HG02852 (cell line): Measurements from ENCODE around the gene KCNQ5.
A peak's percentile ranks its signal among the peaks of the same experiment; 100 is the strongest.

Source experiments
- ATAC-seq: cut with Tn5 transposase; IDR thresholded peaks from one replicate; pipeline ENCODE4 v1.9.1; 2021; ENCODE audit warnings: mild to moderate bottlenecking, moderate library complexity; ENCODE audit not compliant: unreplicated experiment

Gene KCNQ5

DNA sequence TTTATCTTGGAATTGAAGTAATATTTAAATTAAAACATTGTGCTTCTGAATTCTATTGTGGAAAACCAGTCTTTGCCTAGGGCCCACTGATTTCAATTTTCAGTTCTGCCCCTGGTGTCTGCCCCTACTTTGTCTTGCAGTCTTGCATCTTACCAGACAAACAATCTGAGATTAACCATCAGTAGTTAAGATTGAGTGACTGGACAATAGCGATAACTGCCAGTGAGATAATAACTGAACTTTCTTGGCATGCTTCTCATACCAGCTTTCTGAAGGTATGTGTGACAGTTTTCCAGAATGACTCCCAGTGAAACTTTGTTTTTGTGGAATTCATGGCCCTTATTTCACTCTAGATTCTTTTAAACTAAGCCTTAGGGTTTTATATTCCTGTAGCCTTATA, 53.5 kb downstream of the KCNQ5 start:
- ATAC-seq = no peak

DNA sequence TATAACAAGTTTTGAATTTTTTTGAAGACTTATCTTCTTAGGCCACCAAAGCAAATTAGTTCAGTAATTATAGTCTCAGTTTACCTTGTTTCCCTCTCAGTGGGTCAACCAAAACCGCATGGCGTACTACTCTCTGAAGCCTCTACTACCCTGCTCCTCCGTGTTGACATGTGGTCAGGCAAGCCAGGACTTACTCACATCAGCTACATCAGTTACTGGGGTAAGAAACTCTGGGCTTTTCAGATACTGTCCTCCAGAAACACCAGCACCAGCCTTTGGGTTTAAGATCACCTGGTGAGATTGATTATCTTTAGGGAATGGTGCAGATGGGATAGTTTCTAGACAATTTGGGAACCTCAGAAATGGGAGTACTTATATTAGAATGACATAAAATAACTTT, 55.1 kb downstream of the KCNQ5 start:
- ATAC-seq = no peak

DNA sequence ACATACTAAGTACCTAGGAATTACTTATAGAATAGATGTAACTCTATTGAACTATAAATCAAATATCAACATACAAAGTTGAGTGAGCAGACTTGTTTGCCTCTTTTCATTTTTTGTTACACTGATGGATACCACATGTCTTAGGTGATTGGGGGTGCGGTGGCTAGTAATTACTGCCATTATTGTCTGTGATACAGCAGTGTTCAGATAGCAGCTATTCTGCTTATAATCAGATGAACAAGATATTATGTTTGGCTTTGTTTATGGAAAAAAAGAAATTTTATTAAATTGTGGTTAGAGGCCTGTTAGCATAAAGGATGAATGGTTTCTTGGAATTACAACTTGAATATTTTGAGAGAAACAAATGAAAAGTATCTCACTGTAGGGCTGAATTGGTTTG, 55.9 kb downstream of the KCNQ5 start:
- no peak for ATAC-seq

DNA sequence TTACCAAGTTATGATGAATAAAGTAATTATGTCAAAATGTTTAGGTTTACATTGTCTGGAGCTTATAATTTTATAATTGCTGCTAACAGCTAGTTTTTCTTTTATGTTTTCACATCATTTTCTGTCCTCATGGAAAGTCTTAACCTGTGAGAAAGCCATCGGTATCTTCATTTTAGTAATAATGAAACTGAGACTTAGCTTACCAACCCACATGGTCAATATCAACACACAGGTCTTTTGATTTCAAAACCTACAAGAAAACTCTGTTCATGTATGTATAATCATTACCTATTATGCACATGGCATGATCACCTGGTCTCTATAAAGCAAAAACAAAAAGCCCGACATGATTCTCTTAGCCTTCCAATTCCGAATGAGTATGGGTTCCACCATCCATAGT, 61.9 kb downstream of the KCNQ5 start:
- peak; percentile 94 for ATAC-seq

DNA sequence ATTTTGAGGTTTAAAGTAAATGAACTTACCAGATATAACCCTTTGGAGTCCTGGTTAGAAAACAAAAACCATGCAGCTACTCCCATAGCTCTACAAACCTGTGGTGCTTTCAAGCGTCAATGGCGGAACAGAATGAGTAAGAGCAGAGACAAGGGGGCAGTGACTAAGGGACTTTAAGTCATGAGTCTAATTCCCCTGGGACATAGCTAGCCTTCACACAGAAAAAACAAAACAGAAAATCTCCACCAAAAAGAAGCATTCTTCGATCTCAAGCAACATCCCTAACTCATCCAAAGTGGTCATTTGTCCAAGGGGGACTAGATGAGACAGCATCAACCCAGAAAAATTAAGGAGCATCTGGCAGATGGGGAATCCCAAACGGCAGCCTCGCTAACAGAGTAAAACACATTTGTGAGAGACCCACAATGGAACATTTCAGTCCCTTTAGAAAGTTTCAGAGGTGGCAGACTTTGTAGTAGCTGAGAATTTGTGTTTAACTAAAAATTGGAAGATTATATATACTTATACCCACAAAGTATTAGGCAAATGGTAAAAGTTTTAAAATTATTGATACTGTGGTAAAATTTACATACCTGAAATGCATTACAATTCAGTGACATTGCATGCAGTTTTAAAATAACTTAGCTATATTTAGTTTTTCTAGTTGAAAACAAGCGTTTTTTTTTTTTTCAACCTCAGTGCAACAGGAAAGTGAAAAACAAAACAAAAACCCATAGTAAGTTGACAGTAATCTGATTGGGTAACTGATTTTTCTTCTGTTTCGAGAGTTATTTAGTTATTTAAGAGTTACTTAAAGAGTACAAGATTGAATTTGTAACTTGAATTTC, 67.5 kb downstream of the KCNQ5 start:
- ATAC-seq = peak; percentile 92

DNA sequence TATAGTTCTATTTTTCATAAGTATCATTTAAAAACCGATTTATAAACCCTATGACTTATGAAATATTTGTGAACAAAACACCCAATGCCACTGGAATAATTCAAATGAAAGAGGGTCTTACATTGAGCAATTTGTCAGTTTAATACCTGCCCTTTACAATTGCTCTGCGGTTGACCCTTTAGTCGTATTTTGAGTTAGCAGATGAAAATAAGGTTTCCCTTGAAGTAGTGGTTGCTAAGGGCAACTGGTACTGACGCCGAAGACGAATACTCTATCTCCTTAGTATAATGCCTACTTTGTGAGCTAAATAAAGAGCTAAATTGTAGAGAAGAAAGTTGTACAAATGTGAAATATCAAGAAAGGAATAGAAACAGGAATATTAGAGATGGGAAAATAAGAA, 69.4 kb downstream of the KCNQ5 start:
- ATAC-seq = no peak

DNA sequence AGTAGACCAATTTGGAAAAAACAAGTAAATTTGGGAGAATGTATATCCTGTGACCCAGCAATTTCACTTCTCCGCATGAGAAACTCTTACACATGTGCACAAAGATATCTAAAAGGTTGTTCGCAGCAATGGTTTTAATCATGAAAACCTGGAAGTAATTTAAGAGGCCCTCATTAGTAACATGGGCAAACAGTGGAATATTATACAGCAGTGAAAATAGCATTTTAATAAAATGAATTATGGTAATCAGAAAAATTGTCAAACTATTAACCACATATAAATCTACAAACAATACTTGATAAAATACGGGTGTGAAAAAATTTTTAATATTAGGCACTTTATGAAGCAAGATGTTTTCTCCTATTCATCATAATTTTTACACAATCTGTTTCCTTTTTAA, 74.2 kb downstream of the KCNQ5 start:
- ATAC-seq = no peak

DNA sequence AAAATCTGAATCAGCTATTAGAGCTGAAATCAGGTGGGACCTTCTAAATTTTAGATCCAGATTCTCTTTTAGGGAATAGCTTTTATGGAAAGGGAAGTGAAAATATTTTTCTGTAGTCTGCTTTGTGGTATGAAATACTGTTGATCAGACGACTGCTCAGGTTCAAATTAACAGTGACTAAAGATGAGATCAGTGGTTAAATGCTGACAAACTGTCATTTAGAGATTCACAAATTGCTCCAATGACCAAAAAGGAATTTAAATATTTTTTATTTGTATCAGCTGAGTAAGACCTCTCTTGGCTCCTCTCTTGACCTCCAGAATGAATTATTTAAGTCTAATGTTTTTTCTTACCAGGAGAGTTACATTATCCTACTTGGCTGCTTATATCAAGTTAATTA, 77.3 kb downstream of the KCNQ5 start:
- no peak for ATAC-seq

DNA sequence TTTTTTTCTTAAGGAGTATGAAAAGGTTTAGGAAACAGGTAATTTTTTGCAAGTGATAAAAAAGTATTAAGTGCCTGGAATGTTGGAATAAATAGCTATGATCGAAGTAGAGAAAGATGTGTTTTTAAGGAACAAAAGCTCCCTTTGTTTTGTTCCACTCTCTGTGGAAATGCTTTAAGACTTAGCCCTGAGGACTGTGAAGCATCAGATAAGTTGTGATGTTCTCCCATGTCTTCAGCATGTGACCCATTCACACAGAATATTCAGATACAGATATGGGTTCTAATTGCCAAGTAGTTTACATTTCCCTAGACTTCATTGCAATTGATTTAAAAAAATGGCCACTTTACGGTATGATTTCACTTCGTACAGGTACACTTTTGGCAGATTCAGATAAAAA, 80.6 kb downstream of the KCNQ5 start:
- no peak for ATAC-seq

DNA sequence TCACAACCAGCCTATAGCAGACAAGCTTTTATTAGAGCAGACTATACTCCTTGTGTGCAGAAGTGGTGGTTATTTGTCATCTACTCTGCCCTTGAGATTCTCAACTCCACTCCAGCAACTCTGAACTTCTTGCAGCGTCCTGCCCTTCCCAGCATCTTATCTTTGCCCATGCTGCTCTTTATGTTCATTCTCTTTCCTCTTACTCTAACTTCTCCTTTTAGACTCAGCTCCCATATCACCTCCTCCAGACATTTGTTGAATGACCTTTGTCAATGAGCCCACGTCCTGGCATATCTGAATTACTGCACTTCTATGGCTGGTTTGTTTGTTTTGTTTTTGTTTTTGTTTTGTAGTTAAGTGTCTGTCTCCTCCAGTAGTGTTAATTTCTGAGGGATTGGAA, 81.2 kb downstream of the KCNQ5 start:
- ATAC-seq = no peak

DNA sequence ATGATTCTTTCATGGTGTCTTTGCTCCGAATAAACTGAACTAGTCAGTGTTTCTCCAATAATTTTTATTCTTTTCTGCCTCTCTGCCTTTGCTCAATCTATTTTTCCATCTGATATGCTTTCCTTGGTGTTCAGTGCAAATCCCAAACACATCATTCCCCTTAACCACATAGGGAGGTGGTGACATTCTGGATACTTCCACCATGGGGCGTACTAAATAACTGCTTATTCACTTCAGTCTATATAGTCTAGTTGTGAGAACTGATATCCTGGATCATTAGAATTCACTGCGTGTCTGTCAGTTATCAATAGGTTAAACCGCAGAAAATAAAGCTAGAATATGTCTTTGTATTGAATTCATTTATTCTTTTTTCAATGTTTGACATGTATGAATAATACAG, 83.1 kb downstream of the KCNQ5 start:
- ATAC-seq = no peak

DNA sequence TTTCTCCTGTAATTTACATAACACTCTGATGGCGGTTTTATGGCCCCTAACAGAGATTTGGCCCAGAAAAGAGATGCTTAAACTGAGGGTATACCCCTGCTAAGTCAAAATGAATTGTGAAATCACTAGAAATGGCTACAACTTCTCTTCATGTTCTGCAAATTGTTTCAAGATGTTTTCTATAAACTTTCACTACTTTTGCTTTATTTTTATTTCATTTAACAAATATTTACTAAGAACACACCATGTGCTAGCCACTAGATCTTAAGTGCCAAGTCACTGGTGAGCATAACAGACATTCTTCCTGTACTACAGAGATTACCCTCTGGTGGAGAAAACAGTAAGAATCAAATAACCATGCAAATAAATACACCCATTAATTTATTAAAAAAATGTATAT, 87.6 kb downstream of the KCNQ5 start:
- no peak for ATAC-seq

DNA sequence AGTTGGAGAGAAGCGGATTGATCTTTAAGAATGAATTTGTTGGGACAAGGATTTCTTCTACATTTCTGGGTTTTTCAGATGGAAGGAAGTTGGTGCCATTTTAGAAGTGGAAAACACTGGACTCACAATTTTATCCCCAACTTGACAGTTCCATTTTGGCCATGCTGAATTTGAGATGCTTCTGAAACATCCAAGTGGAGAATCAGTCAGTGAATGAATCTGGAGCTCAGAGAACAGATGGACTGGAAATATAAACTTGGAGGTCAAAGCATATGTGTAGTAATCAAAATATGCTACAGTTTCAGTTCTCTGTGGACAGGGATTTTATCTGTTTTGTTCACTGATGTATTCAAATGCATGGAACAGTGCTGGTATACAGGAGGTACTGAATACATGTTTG, 89.9 kb downstream of the KCNQ5 start:
- ATAC-seq = no peak

DNA sequence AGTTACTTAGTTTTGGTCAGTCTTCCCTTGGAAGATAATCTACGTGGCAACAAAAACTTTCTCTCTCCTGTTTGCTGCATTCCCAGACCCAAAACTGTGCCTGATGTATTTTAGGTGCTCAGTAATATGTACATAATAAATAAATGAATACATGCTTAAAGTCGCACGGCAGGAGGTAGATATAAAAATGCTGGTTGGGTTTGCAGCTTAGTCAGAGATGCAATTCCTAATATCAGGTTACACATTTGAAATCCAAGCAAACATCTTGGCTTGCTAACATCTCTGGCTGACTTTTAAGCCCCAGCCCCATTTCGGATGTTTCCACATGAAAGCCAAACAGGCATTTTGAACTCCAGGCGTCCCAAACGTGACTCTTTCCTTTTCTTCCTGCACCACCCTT, 91.0 kb downstream of the KCNQ5 start:
- no peak for ATAC-seq

DNA sequence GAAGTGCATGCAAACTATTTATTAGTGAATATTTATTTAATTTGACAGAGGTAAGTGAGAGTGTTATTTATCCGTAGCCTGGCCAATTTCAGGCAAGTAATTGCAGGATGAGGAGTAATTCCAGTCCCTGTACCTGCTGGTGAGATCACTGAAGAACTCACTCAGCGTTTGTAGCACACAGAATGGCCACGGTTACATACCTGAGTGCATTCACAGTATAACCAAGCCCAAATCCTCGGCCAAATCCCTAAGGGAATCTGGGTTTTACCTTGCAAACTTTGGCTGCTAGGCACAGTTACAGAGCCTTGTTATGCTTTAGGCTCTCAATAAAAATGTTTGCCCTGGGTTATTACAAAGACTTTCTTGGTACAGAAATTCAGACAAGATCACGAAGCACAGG, 93.3 kb downstream of the KCNQ5 start:
- no peak for ATAC-seq

DNA sequence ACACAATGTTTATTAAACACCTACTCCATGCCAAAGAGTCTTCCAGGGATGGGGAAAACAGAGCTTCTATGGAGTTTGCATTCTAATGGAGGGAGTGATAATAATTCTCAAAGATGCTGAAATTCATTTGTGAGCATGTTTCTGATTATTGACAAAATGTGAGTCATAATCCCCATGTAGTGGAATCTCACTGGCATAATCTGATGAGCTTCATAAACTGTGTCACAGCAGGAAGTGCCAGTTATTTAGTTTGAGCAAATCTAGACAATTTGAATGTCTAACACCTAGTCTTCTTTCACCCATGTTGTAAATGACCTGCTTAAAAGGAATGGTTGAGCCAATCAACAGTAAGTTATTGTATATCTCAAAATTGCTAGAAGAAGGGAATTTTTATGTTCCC, 95.1 kb downstream of the KCNQ5 start:
- no peak for ATAC-seq

DNA sequence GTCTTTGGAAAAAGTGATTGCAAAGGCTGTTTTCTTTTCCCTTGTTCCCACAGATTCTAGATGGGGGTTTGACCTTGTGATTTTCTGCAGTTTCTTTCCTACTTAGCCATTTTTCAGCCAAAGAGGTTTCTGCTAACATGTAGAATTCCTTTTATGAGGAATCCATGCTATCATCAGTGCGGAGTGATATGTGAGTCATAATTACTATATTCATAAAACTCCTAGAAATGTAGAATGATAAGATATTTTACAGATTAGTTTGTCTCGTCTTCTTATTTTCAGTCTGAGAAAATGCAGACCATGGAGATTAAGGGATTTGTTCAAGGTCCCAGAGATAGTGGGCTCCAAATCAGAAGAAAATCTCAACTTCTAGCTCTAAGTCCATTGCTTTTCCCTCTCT, 98.6 kb downstream of the KCNQ5 start:
- no peak for ATAC-seq

DNA sequence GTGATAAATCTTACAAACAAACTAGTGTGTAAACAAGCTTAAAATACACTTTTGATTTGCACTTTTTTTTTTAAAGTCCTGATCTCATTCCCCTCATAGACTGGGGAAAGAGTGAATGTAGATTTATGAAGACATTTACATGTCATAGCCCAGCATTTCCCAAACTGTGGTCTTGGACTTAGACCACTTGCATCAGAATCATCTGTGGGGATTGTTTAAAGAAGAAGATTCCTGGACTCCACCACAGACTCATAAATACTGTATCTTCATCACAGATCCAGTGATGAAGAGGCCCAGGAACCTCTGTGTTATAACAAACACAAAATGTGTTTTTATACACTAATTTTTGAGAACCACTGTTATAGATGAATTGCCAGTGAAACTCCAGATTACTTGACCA, 99.5 kb downstream of the KCNQ5 start:
- no peak for ATAC-seq

DNA sequence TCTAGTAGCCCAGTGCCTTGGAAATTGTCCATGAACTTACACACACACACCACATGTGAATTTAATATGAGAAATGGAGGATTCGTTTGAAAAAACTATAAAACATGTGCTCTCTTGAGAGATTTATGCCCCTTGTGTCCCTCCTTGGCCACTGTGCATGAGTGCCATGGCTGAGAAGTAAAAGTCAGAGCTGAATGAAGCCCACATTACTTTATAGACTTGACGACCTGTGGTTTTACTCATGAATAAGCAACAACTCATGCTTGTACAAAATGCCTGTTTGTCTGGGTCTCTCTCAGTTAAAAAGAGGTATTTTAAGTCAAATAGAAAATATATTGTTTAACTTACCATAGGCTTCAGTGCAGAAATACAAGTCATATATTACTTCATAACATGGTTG, 102.7 kb downstream of the KCNQ5 start:
- ATAC-seq = peak; percentile 91

DNA sequence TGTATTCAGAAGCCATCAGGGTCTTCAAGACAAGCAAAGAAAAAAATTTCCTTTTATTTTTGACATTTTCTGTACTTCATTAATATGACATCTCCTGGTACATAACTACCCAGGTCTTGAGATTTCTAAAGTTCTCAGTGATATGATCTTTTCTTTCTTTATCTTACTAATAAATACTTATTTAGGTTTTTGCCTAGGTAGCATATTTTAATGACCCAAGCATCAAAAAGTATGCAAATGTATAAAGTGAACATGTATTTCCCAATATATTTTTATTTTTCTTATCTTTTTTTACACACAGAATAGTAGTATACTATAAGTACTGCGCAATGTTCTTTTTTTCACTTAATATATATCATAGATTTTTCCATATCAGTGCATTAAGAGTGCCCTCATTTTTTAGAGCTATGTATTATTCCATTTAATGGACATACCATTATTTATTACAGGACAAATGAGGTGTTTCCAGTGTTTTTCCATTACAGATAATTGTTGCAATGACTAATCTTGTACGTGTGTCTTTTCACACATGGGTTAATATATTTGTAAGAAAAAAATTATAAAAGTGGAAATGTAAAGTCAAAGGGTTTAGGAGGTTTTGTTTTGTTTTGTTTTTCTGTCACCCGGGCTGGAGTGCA, 107.0 kb downstream of the KCNQ5 start:
- no peak for ATAC-seq

DNA sequence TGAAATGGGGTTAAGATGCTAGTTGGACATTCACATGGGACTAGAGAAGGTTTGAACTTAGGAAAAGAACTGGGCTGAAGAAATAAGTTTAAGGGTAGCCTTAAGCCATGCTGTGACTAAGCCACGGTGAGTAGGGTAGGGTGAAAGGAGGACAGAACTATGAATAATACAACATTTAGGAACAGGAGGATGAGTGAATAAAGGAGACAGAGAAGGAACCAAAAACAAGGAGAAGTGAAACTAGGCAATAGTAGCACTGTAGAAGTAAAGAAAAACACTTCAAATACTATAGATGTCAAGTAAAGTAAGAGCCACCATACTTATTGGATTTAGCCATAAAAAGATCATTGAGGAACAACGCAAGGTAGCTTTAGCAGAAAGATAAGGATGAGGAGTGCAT, 111.2 kb downstream of the KCNQ5 start:
- no peak for ATAC-seq

DNA sequence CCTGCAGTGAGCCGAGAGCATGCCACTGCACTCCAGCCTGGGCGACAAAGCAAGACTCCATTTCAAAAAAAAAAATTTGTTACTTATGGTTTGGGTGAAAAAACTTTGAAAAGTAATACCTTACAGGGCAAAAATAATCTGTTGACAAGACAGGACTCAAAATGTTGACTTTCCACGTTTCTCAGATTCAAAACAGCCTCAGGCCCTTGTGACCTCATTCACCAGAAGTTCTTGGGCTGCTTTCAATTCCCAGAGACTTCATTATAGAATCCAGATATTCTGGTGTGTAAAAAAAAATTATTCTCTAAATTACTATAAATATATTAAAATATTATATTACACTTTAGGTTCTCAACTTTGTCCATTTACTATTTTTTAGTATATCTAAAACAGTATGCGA, 116.2 kb downstream of the KCNQ5 start:
- no peak for ATAC-seq

DNA sequence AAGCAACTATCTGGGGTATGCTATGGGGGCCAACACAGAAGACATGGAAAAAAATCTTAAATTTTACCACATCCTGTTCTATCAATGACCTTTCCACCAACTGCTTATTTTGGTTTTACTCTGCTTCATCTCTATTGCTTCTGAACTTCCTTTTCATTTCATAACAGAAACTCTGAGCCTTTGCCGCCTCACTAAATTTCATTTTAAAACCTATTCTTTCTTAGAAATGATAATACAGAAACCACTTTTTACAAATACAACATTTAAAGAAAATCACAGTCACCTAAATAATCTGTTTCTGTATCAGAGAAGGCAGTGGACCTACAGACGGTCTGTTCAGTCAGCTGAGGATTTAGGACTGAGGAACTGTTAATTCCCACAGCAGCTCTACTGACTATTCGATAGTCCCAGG, 117.5 kb downstream of the KCNQ5 start:
- peak; percentile 69 for ATAC-seq
